Measurements from ENCODE around the gene ATP8A1.
A peak's percentile ranks its signal among the peaks of the same experiment; 100 is the strongest.

Gene ATP8A1

DNA sequence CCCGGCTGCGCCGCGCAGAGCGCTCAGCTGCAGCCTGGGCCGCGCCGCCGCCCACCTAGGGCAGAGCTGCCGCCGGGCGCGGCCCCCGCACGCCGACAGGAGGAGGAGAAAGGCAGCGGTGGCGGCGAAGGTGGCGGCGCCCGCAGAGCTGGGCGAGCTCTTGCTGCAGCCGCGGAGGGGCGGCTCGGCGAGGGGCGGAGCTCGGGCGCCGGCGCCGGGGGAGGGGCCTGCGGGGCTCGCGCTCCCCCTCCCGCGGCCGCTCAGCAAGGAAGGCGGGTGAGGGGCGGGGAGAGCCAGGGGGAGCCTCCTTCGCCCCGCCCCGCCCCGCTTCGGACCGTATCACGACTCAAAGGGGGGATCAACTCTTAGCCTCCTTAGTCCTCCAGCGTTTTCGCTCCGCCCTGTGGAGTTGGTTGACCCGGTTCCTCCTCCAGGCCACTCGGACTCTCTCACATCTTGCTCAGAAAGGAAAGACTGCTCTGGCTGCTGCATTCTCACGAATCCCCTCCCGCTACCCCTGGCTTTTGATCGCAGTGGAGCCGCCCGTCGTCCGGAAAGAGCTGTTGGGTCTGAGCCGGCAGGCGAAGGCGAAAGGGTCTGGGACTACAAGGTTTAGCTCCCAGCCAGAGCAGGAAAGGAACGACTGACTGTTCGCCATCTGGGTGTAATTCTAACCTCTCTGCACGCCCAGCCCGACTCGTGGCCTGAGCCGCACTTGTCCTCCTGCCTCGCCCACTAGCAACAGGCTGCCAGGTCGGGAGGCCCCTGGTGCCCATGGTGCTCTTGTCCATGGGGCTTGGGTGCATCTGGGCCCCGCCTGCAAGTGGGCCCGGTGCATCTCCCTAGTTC lies at the start of gene ATP8A1:
ATP8A1 (minus strand) TSS at position 162 of the 849 bp plus-strand sequence. CDS start 232 bp downstream, outside the sequence.
- TF ChIP-seq, protein P1, sequence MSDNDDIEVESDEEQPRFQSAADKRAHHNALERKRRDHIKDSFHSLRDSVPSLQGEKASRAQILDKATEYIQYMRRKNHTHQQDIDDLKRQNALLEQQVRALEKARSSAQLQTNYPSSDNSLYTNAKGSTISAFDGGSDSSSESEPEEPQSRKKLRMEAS (IDR thresholded peaks at IDR 0.05) = peak; percentile 54; the same call in 1 of the 2 replicates
- TF ChIP-seq FOXM1 (IDR thresholded peaks at IDR 0.05; ENCODE audit: borderline replicate concordance, low read depth) (no peak), EGR1 (IDR thresholded peaks at IDR 0.05) (peak; percentile 71), EP300 (IDR thresholded peaks at IDR 0.05; ENCODE audit: borderline replicate concordance) (peak; percentile 33; the same call in 1 of the 2 replicates), RAD21 (IDR thresholded peaks at IDR 0.05; ENCODE audit: low read depth) (peak; percentile 11; the same call in 1 of the 2 replicates), TAF1 (IDR thresholded peaks at IDR 0.05; ENCODE audit: low read depth) (peak; percentile 95), TCF12 (IDR thresholded peaks at IDR 0.05; ENCODE audit: low read depth) (0 out of 2 replicates have a peak, but pooled peaks have one; percentile 19), NFIC (IDR thresholded peaks at IDR 0.05) (no peak), CREB1 (IDR thresholded peaks at IDR 0.05; ENCODE audit: low read depth) (no peak)

DNA sequence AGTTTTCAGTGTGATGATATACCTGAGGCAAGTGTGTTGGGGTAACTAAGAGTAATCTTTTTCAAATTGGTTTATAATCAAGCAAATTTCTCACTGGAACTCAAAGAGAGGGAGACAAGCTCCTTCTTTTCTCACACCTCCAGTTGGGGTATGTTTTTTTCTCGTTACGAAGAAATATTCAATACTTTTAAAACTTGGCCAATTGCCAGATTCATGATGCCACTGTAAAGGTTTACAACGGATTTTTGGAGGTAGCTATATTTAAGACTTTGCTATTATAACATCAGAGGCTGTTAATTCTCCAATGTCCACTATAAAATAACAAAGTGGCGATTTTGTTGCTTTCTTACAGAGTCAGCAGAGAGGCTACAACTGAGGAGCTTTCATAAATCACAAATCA lies 49.2 kb upstream of the ATP8A1 start:
- no peak for TF ChIP-seq FOXM1 (IDR thresholded peaks at IDR 0.05; ENCODE audit: borderline replicate concordance, low read depth)
- TF ChIP-seq TAF1 (IDR thresholded peaks at IDR 0.05; ENCODE audit: low read depth) = no peak
- no peak for TF ChIP-seq YY1 (IDR thresholded peaks at IDR 0.05; ENCODE audit: low read depth)
- no peak for TF ChIP-seq TCF12 (IDR thresholded peaks at IDR 0.05; ENCODE audit: low read depth)
- TF ChIP-seq, protein P2, sequence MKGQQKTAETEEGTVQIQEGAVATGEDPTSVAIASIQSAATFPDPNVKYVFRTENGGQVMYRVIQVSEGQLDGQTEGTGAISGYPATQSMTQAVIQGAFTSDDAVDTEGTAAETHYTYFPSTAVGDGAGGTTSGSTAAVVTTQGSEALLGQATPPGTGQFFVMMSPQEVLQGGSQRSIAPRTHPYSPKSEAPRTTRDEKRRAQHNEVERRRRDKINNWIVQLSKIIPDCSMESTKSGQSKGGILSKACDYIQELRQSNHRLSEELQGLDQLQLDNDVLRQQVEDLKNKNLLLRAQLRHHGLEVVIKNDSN (IDR thresholded peaks at IDR 0.05) = no peak
- TF ChIP-seq CEBPB (IDR thresholded peaks at IDR 0.05) = no peak

DNA sequence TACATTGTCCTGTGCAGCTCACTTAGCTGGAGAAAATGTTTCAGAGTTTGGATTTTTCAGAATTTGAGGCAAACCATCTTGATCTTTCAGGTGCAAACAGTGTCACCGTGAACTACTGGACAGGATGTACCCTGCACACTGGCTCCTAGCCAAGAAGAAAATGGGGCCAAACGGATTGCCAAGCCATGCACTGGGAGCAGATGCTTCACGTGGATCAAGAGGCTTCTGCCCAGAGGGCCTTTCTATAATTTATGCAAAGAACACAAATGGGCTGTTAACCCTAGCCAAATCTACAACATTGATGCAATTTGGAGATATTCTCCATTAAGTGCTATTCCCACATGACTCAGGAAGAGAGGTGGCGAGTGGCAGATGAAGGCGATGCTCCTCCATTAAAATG lies 46.9 kb upstream of the ATP8A1 start:
- TF ChIP-seq, protein P2 (IDR thresholded peaks at IDR 0.05) = no peak
- no peak for TF ChIP-seq EP300 (IDR thresholded peaks at IDR 0.05; ENCODE audit: borderline replicate concordance)

DNA sequence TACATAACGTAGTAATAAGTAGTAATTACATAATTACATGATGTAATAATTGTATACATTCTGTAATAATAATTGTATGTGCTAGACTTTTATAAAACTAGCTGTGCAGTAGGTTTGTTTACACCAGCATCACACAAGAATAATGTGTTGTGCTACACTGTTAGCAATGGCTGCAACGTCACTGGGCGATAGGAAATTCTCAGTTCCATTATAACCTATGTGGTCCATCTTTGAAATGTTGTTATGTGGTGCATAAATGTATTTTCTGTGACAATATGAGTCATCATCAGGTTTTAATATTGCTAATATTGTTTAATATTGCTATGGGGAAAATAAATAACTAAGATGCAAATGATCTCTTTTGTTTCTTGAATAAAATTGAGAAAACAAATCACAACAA lies 46.0 kb upstream of the ATP8A1 start:
- TF ChIP-seq NFIC (IDR thresholded peaks at IDR 0.05) = no peak
- TF ChIP-seq RAD21 (IDR thresholded peaks at IDR 0.05; ENCODE audit: low read depth) = no peak
- no peak for TF ChIP-seq CREB1 (IDR thresholded peaks at IDR 0.05; ENCODE audit: low read depth)
- no peak for TF ChIP-seq EP300 (IDR thresholded peaks at IDR 0.05; ENCODE audit: borderline replicate concordance)
- no peak for TF ChIP-seq ZBTB7A (IDR thresholded peaks at IDR 0.05; ENCODE audit: low read depth)

DNA sequence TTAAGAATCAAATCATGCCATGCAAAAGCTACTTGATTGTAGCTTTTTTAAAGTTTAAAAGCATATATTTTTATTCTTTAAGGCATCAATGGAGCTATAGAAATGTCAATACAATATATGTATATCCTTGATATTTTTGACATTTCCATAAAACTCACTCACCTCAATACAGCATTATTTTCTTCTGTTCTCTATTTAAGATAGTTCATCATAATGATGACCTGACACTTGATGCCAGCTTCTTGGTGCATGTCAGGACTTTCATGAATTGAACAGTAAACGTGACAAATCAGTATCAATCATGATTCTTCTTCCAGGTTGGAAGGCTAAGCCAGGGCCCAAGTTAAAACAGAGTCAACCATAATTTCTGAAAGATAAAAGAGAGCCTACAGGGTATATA lies 33.6 kb upstream of the ATP8A1 start:
- TF ChIP-seq EP300 (IDR thresholded peaks at IDR 0.05; ENCODE audit: borderline replicate concordance) = no peak

DNA sequence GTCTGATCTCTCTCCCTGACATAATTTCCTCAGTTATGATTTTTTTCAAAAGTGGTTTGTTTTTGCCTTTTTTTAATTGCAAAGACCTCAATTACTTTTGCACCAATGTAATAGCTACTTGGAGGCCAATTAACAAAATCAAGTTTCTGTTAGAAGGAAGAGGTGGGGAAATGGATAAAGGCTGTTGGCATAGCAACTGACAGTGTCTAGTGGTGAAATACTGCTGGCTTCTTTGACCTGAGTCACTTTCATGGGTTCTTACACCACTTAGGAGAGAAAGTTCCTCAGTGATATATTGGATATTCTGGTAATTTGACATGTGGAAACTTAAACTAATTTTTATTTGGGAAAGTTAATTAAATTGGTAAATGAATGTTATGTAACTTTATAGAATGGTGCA lies 26.5 kb upstream of the ATP8A1 start:
- TF ChIP-seq EGR1 (IDR thresholded peaks at IDR 0.05) (no peak), TCF12 (IDR thresholded peaks at IDR 0.05; ENCODE audit: low read depth) (no peak), FOXM1 (IDR thresholded peaks at IDR 0.05; ENCODE audit: borderline replicate concordance, low read depth) (no peak), NFIC (IDR thresholded peaks at IDR 0.05) (no peak), EP300 (IDR thresholded peaks at IDR 0.05; ENCODE audit: borderline replicate concordance) (no peak), CREB1 (IDR thresholded peaks at IDR 0.05; ENCODE audit: low read depth) (no peak), TEAD4 (IDR thresholded peaks at IDR 0.05) (no peak), ZBTB7A (IDR thresholded peaks at IDR 0.05; ENCODE audit: low read depth) (no peak), TAF1 (IDR thresholded peaks at IDR 0.05; ENCODE audit: low read depth) (no peak)
- TF ChIP-seq, protein P1 (IDR thresholded peaks at IDR 0.05) = no peak

DNA sequence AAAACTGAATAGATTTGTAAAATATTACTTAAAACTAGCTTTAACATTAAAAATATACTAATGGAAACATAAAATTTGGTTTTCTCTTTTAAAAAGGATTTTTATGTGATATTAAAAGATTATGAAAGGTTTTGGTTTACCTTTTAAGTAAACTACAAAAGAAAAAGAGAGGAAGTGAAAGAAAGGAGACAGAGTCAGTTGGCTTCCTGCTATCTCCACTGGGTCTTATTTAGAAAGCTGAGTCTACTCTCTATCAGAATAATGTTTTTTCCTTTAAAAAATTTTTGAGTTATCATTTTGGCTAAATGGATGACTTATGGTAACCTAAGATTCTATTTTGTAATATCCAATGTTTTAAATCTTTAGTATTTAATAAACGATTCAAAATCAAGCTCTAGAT lies 21.6 kb upstream of the ATP8A1 start:
- TF ChIP-seq TEAD4 (IDR thresholded peaks at IDR 0.05) (no peak), EGR1 (IDR thresholded peaks at IDR 0.05) (no peak)

DNA sequence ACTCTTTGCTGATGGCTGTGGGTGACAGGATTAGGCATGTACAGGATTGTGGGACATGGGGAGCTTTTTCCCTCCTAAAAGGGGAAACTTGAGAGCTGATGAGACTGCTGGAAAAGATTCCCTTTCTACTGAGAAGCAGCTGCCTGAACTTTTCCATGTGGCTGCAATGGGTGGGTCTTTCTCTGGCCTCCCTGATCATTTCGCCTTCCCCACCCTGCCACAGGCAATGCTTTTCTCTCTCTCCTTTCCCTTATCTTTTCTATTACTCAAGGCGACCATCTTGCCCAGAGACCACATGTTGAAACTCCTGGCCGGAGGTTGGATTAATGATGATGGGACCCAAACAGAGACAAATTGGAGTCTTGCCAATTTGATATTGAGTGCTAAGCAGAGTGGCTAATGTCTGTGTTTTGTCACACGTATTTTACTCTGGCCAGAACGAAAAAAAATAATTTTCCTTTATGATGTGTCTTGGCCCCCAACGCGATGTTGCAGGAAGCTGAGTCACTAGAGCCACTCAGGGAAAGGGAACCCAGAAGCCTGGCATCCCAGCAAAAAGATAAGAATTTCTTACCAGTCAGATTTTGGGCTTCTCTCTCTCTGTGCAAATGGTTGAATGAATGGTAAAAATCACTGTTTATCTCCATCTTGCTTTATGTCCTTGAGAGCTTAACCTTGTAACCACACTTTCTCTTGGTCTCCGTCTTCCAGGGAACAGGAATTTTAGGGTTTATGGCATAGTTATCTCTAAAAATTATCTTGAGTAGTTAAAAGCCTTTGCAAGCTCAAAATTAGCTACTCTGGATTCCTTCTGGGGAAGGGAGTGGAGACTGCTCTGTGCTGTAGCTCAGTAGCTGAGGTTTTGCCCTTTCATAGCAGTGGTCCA lies 19.4 kb upstream of the ATP8A1 start:
- TF ChIP-seq YY1 (IDR thresholded peaks at IDR 0.05; ENCODE audit: low read depth) = no peak
- TF ChIP-seq EGR1 (IDR thresholded peaks at IDR 0.05) = no peak
- TF ChIP-seq RAD21 (IDR thresholded peaks at IDR 0.05; ENCODE audit: low read depth) = no peak
- TF ChIP-seq, protein P2 (IDR thresholded peaks at IDR 0.05) = no peak
- no peak for TF ChIP-seq TAF1 (IDR thresholded peaks at IDR 0.05; ENCODE audit: low read depth)
- TF ChIP-seq CEBPB (IDR thresholded peaks at IDR 0.05) = no peak
- no peak for TF ChIP-seq ZBTB7A (IDR thresholded peaks at IDR 0.05; ENCODE audit: low read depth)
- TF ChIP-seq, protein P1 (IDR thresholded peaks at IDR 0.05) = no peak
- TF ChIP-seq, protein P3, sequence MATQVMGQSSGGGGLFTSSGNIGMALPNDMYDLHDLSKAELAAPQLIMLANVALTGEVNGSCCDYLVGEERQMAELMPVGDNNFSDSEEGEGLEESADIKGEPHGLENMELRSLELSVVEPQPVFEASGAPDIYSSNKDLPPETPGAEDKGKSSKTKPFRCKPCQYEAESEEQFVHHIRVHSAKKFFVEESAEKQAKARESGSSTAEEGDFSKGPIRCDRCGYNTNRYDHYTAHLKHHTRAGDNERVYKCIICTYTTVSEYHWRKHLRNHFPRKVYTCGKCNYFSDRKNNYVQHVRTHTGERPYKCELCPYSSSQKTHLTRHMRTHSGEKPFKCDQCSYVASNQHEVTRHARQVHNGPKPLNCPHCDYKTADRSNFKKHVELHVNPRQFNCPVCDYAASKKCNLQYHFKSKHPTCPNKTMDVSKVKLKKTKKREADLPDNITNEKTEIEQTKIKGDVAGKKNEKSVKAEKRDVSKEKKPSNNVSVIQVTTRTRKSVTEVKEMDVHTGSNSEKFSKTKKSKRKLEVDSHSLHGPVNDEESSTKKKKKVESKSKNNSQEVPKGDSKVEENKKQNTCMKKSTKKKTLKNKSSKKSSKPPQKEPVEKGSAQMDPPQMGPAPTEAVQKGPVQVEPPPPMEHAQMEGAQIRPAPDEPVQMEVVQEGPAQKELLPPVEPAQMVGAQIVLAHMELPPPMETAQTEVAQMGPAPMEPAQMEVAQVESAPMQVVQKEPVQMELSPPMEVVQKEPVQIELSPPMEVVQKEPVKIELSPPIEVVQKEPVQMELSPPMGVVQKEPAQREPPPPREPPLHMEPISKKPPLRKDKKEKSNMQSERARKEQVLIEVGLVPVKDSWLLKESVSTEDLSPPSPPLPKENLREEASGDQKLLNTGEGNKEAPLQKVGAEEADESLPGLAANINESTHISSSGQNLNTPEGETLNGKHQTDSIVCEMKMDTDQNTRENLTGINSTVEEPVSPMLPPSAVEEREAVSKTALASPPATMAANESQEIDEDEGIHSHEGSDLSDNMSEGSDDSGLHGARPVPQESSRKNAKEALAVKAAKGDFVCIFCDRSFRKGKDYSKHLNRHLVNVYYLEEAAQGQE (IDR thresholded peaks at IDR 0.05; ENCODE audit: low read depth) = no peak
- no peak for TF ChIP-seq CREB1 (IDR thresholded peaks at IDR 0.05; ENCODE audit: low read depth)
- no peak for TF ChIP-seq FOXM1 (IDR thresholded peaks at IDR 0.05; ENCODE audit: borderline replicate concordance, low read depth)
- no peak for TF ChIP-seq TEAD4 (IDR thresholded peaks at IDR 0.05)
- no peak for TF ChIP-seq EP300 (IDR thresholded peaks at IDR 0.05; ENCODE audit: borderline replicate concordance)
- TF ChIP-seq TCF12 (IDR thresholded peaks at IDR 0.05; ENCODE audit: low read depth) = no peak
- TF ChIP-seq NFIC (IDR thresholded peaks at IDR 0.05) = no peak
